Smooth muscle cell of the umbilical artery (primary cell): ENCODE measurements around the gene ARMC6. TPM values are rescaled to one million over a fixed set of nuclear protein-coding genes. Genes with fewer than 3 reads are reported as not detected.

ENCODE experiments used
- total RNA-seq: library from RNA; depleted of rRNA; stranded (reverse); fragments of >200 nt; gene quantifications from 2 replicates; pipeline ENCODE4 v1.2.3, GENCODE V29; 2014

ARMC6 gene
- 36.2 and 54.6 TPM in 2 replicates for total RNA-seq

GRCh38 chr19:19033426-19034203, at the start of gene ARMC6, which contains the start of gene SUGP2:
Gene ARMC6 (plus strand): TSS chr19:19033603. CDS start chr19:19034210, 607 bp downstream.
Gene SUGP2 (minus strand): TSS chr19:19033517. CDS start chr19:19031071, 2,446 bp downstream.

DNA sequence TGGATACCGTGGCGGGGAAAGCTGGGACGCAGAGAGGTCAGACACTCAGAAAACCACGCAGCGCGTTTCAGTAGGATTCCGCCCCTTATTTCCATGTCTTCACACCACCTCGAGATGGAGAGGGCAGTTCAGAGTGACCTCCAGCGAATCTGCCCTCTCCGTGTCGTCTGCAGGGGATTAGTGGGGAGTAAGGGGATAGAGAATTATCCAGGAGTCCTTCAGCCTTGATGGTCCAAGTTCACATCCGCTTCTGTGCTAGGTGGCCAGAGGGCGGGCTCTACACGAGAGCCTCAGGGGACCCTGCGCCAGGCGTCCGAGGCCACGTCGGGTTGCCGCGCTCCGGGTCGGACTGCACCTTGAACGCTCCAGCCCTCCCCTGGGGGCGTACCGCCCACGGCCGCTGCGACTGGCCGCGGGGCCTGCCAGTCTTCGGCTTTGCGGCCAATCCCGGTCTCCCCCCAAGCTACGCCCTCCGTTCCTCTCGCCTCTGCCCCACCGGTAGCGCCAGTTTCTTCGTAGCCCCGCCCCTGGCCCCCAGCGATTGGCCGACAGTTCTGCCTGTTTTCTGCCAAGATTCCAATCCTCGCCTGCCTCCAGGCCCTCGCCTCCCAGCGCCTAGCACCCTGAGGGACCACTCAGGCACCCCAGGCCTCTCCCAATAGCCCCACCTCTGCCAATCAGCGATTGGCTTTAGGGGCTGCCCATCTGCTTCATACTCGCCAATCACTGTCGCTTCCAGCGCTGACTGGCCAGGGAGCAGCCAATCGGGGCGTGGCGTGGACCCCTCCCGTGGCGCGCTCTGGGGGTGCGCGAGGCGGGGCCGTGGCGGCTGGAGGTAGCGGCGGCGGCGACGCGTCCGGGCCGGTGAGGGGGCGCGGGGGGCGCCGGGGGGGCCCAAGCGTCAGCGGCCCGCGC, 30.0 kb downstream of the ARMC6 start, which contains the start of gene SLC25A42:
SLC25A42 (plus strand) TSS at position 812 of the 915 bp plus-strand sequence. CDS start 32,131 bp downstream, outside the sequence.

Other genes starting within 250 kb of the ARMC6 start
- 0.09 and 3.0 TPM in 2 replicates for gene COMP, start 242.3 kb upstream of the ARMC6 start, total RNA-seq
- 66.8 and 111 TPM in 2 replicates for gene UPF1, start 201.6 kb upstream of the ARMC6 start, total RNA-seq
- 2.3 and 2.7 TPM in 2 replicates for gene CERS1, start 137.4 kb upstream of the ARMC6 start, total RNA-seq
- 227 and 244 TPM in 2 replicates for gene COPE, start 114.2 kb upstream of the ARMC6 start, total RNA-seq
- gene DDX49, start 113.9 kb upstream of the ARMC6 start, total RNA-seq = 48.8 and 56.7 TPM in 2 replicates
- gene HOMER3, start 92.4 kb upstream of the ARMC6 start, total RNA-seq = 53.3 and 55.2 TPM in 2 replicates
- 52.9 and 63.7 TPM in 2 replicates for gene SUGP2, start 86 bp upstream of the ARMC6 start, total RNA-seq
- 6.3 and 8.6 TPM in 2 replicates for gene SLC25A42, start 30.4 kb downstream of the ARMC6 start, total RNA-seq
- 29.1 and 29.8 TPM in 2 replicates for gene TMEM161A, start 104.9 kb downstream of the ARMC6 start, total RNA-seq
- gene MEF2B, start 136.7 kb downstream of the ARMC6 start, total RNA-seq = not detected in 2 replicates
- 13.1 and 16.9 TPM in 2 replicates for gene BORCS8, start 158.5 kb downstream of the ARMC6 start, total RNA-seq
- 40.3 and 51.1 TPM in 2 replicates for gene RFXANK, start 158.7 kb downstream of the ARMC6 start, total RNA-seq
- gene NR2C2AP, start 169.8 kb downstream of the ARMC6 start, total RNA-seq = 4.5 and 7.8 TPM in 2 replicates
- not detected in 2 replicates for gene NCAN, start 178.4 kb downstream of the ARMC6 start, total RNA-seq
- 1.9 and 3.3 TPM in 2 replicates for gene TM6SF2, start 239.7 kb downstream of the ARMC6 start, total RNA-seq